H1 (cell line): ENCODE data around the gene CLN5. TPM values are rescaled to one million over a fixed set of nuclear protein-coding genes. Genes with fewer than 3 reads are reported as not detected.

Source experiments
- CTCF ChIA-PET: fragments of 300-600 bp; sonication (Branson Sonifier 250); formaldehyde crosslinking; loops from one replicate; lab custom pipeline; 2021; ENCODE audit not compliant: partially characterized antibody; lab: Charles Lee
- POLR2A ChIA-PET: fragments of 300-600 bp; sonication (Branson Sonifier 250); formaldehyde crosslinking; loops from one replicate; lab custom pipeline; 2021; ENCODE audit warnings: inconsistent platforms; ENCODE audit not compliant: partially characterized antibody; lab: Charles Lee
- DNase-seq, 2 experiments: peaks; one replicate each; pipeline versions ENCODE4 v3.0.0 to v3.0.0-alpha.2; 2010 to 2022; ENCODE audit warnings: low spot score in 2 of 2, low read depth in 1 of 2, mixed read lengths in 1 of 2
- FAIRE-seq: peaks from 2 replicates; lab custom pipeline; 2011; peaks lifted over from hg19 to GRCh38; lab: Jason Lieb, UNC
- H2AFZ ChIP-seq: 2 replicates; pipeline ENCODE4 v1.8.1; 2012; ENCODE audit warnings: low read length, inconsistent platforms
- H2AK5ac ChIP-seq: 2 replicates; pipeline ENCODE4 v1.6.1; 2013; ENCODE audit warnings: low read depth, low read length
- H2BK120ac ChIP-seq: replicated peaks from 2 replicates; pipeline ENCODE3; 2013; ENCODE audit warnings: low read depth, low read length, inconsistent platforms
- H2BK12ac ChIP-seq: 2 replicates; pipeline ENCODE4 v1.6.1; 2013; ENCODE audit warnings: low read depth, low read length
- H2BK15ac ChIP-seq: 2 replicates; pipeline ENCODE4 v1.6.1; 2013; ENCODE audit warnings: low read length
- H2BK20ac ChIP-seq: 2 replicates; pipeline ENCODE4 v1.6.1; 2013; ENCODE audit warnings: low read length
- H2BK5ac ChIP-seq: 2 replicates; pipeline ENCODE4 v1.6.1; 2013; ENCODE audit warnings: low read depth, low read length
- H3K14ac ChIP-seq: 2 replicates; pipeline ENCODE4 v1.6.1; 2013; ENCODE audit warnings: inconsistent platforms; ENCODE audit not compliant: insufficient read length
- H3K18ac ChIP-seq: 2 replicates; pipeline ENCODE4 v1.6.1; 2013; ENCODE audit warnings: low read length; ENCODE audit errors: extremely low read depth
- H3K23ac ChIP-seq: 2 replicates; pipeline ENCODE4 v1.6.1; 2013; ENCODE audit warnings: inconsistent platforms; ENCODE audit not compliant: insufficient read length
- H3K23me2 ChIP-seq: 2 replicates; pipeline ENCODE4 v1.6.1; 2013; ENCODE audit warnings: low read depth, low read length
- H3K27ac ChIP-seq: 2 replicates; pipeline ENCODE4 v1.6.1; 2011; ENCODE audit warnings: low read depth, low read length, inconsistent platforms
- H3K27me3 ChIP-seq, 4 experiments: replicated peaks in 1 of 4; 1 replicate in 1 of 4; 2 replicates in 3 of 4; pipeline versions ENCODE4 v1.6.1 to v1.8.1; 2011 to 2013; ENCODE audit warnings: low read length in 3 of 4, mild to moderate bottlenecking in 3 of 4, inconsistent platforms in 2 of 4, mixed read lengths in 2 of 4, moderate library complexity in 1 of 4; ENCODE audit not compliant: control insufficient read depth in 3 of 4, insufficient read depth in 3 of 4; ENCODE audit errors: extremely low read depth in 1 of 4
- H3K36me3 ChIP-seq, 4 experiments: 2 replicates each; pipeline versions ENCODE4 v1.6.1 to v1.8.1; 2011 to 2013; ENCODE audit warnings: mild to moderate bottlenecking in 4 of 4, low read length in 3 of 4, moderate library complexity in 2 of 4, control low read depth in 1 of 4, inconsistent platforms in 1 of 4; ENCODE audit not compliant: insufficient read depth in 4 of 4, control insufficient read depth in 2 of 4
- H3K4ac ChIP-seq: replicated peaks from 2 replicates; pipeline ENCODE3; 2013; ENCODE audit warnings: low read length, low read depth, mixed read lengths, inconsistent platforms; ENCODE audit not compliant: insufficient read length
- H3K4me1 ChIP-seq, 4 experiments: replicated peaks in 1 of 4; 1 replicate in 1 of 4; 2 replicates in 3 of 4; pipeline versions ENCODE4 v1.6.1 to v1.8.1; 2011 to 2013; ENCODE audit warnings: low read length in 3 of 4, inconsistent platforms in 2 of 4, mixed read lengths in 1 of 4; ENCODE audit not compliant: insufficient read depth in 4 of 4, control insufficient read depth in 3 of 4
- H3K4me2 ChIP-seq, 2 experiments: 2 replicates each; pipeline versions ENCODE4 v1.6.1 to v1.8.1; 2011 to 2013; ENCODE audit warnings: low read depth in 2 of 2, low read length in 2 of 2, control low read depth in 1 of 2, inconsistent platforms in 1 of 2, mild to moderate bottlenecking in 1 of 2; ENCODE audit not compliant: insufficient read depth in 1 of 2
- H3K4me3 ChIP-seq, 4 experiments: fragments of 200-600, 300-600 bp in 1 of 4; sonication (generic), shearing (Covaris generic), sonication (Bioruptor Twin) in 1 of 4; 2 replicates each; pipeline versions ENCODE4 v1.5.1 to v1.8.1; 2011 to 2016; ENCODE audit warnings: low read length in 4 of 4, low read depth in 3 of 4, control low read depth in 2 of 4, inconsistent platforms in 2 of 4, mild to moderate bottlenecking in 2 of 4, mixed read lengths in 1 of 4, moderate library complexity in 1 of 4; ENCODE audit not compliant: insufficient read depth in 2 of 4; ENCODE audit errors: extremely low read depth in 1 of 4
- H3K56ac ChIP-seq: replicated peaks from 2 replicates; pipeline ENCODE3; 2013; ENCODE audit warnings: low read depth, mild to moderate bottlenecking, mixed read lengths, low read length, inconsistent platforms; ENCODE audit not compliant: insufficient read length
- H3K79me1 ChIP-seq: 2 replicates; pipeline ENCODE4 v1.6.1; 2013; ENCODE audit warnings: low read depth, low read length, control low read depth
- H3K79me2 ChIP-seq, 2 experiments: 2 replicates each; pipeline versions ENCODE4 v1.6.1 to v1.8.1; 2012 to 2013; ENCODE audit warnings: low read length in 2 of 2, mild to moderate bottlenecking in 2 of 2, inconsistent platforms in 1 of 2; ENCODE audit not compliant: insufficient read depth in 2 of 2, control insufficient read depth in 1 of 2
- H3K9ac ChIP-seq, 4 experiments: replicated peaks in 1 of 4; 1 replicate in 1 of 4; 2 replicates in 3 of 4; pipeline versions ENCODE4 v1.6.1 to v1.8.1; 2011 to 2013; ENCODE audit warnings: low read depth in 3 of 4, low read length in 3 of 4, control low read depth in 2 of 4, mild to moderate bottlenecking in 2 of 4, moderate library complexity in 2 of 4, inconsistent platforms in 1 of 4; ENCODE audit errors: extremely low read depth in 1 of 4
- H3K9me3 ChIP-seq, 2 experiments: 2 replicates each; pipeline versions ENCODE4 v1.6.1 to v1.8.1; 2012 to 2013; ENCODE audit warnings: mild to moderate bottlenecking in 2 of 2, moderate library complexity in 2 of 2, control low read depth in 1 of 2, inconsistent platforms in 1 of 2, low read depth in 1 of 2, low read length in 1 of 2, mixed read lengths in 1 of 2; ENCODE audit not compliant: insufficient read depth in 2 of 2
- H4K20me1 ChIP-seq, 2 experiments: replicated peaks in 1 of 2; 2 replicates each; pipeline versions ENCODE3 to v1.8.1; 2011 to 2013; ENCODE audit warnings: inconsistent platforms in 2 of 2, low read length in 2 of 2, mild to moderate bottlenecking in 1 of 2; ENCODE audit not compliant: insufficient read depth in 2 of 2, control insufficient read depth in 1 of 2
- H4K5ac ChIP-seq: 2 replicates; pipeline ENCODE4 v1.6.1; 2013; ENCODE audit warnings: low read length, low read depth, mixed read lengths, inconsistent platforms; ENCODE audit not compliant: insufficient read length
- H4K8ac ChIP-seq: 2 replicates; pipeline ENCODE4 v1.8.0; 2013; ENCODE audit warnings: mild to moderate bottlenecking, moderate library complexity, low read length, inconsistent platforms; ENCODE audit not compliant: insufficient read depth; ENCODE audit errors: extremely low read depth
- H4K91ac ChIP-seq: replicated peaks from 2 replicates; pipeline ENCODE3; 2013; ENCODE audit warnings: low read length, mixed read lengths, inconsistent platforms; ENCODE audit not compliant: insufficient read length
- CBX8 ChIP-seq: fragments of 300-800, 300-1000 bp; sonication (generic); IDR thresholded peaks from 2 replicates; pipeline ENCODE4 v1.7.1; 2016; ENCODE audit warnings: low read depth, low read length, borderline replicate concordance
- KDM4A ChIP-seq: IDR thresholded peaks from one replicate; pipeline ENCODE4 v1.7.1; 2012; ENCODE audit warnings: low read depth, mild to moderate bottlenecking, moderate library complexity, low read length, inconsistent platforms; ENCODE audit not compliant: severe bottlenecking
- MAFK ChIP-seq: IDR thresholded peaks from 2 replicates; pipeline ENCODE4 v1.6.1; 2012; ENCODE audit warnings: low read depth, mild to moderate bottlenecking, improper control_type of control experiment, low read length
- NANOG ChIP-seq: IDR thresholded peaks from 2 replicates; pipeline ENCODE4 v1.6.1; 2011; ENCODE audit warnings: low read length, low read depth, mild to moderate bottlenecking, inconsistent platforms; ENCODE audit not compliant: insufficient read depth, poor library complexity, severe bottlenecking
- RFX5 ChIP-seq: IDR thresholded peaks from 2 replicates; pipeline ENCODE4 v1.6.1; 2011; ENCODE audit warnings: low read depth, low read length, improper control_type of control experiment, borderline replicate concordance
- RNF2 ChIP-seq: fragments of 200-900, 300-1000 bp; sonication (generic); IDR thresholded peaks from 2 replicates; pipeline ENCODE4 v1.7.1; 2016; ENCODE audit warnings: borderline replicate concordance, low read depth, mild to moderate bottlenecking, antibody characterized with exemption, low read length; ENCODE audit not compliant: poor library complexity, severe bottlenecking; ENCODE audit errors: missing control alignments
- RXRA ChIP-seq: IDR thresholded peaks from 2 replicates; pipeline ENCODE4 v1.6.1; 2011; ENCODE audit warnings: low read depth, mild to moderate bottlenecking, low read length, moderate library complexity; ENCODE audit not compliant: insufficient read depth
- SIRT6 ChIP-seq: IDR thresholded peaks from one replicate; pipeline ENCODE4 v1.7.1; 2012; ENCODE audit warnings: low read length, inconsistent platforms
- SP4 ChIP-seq: IDR thresholded peaks from 2 replicates; pipeline ENCODE4 v1.6.1; 2012; ENCODE audit warnings: low read length, inconsistent platforms
- SRF ChIP-seq: IDR thresholded peaks from 2 replicates; pipeline ENCODE4 v1.6.1; 2011; ENCODE audit warnings: mild to moderate bottlenecking, low read depth, low read length, moderate library complexity
- SUZ12 ChIP-seq: fragments of 200-600 bp; sonication (generic); IDR thresholded peaks from 2 replicates; pipeline ENCODE4 v1.6.1; 2012; ENCODE audit warnings: mild to moderate bottlenecking, inconsistent platforms, low read length, moderate library complexity, mixed read lengths
- TAF7 ChIP-seq: optimal IDR thresholded peaks from 2 replicates; pipeline ENCODE3; 2011; ENCODE audit warnings: low read depth, mild to moderate bottlenecking, inconsistent platforms, low read length, moderate library complexity, borderline replicate concordance
- YY1 ChIP-seq: IDR thresholded peaks from 2 replicates; pipeline ENCODE4 v1.6.1; 2011; ENCODE audit warnings: low read depth, mild to moderate bottlenecking, low read length
- whole genome bisulfite sequencing, 2 experiments: shearing (Covaris generic) in 1 of 2; methylation state at CpG; one replicate each; pipeline versions ENCODE4 v1.1.6 to v1.1.7; 2013 to 2015; ENCODE audit warnings: low lambda C conversion rate in 2 of 2, mixed read lengths in 2 of 2, inconsistent platforms in 1 of 2, low coverage in 1 of 2, missing lambda C conversion rate in 1 of 2; ENCODE audit not compliant: insufficient replicate concordance in 2 of 2, insufficient coverage in 1 of 2, insufficient read length in 1 of 2; ENCODE audit errors: extremely low coverage in 1 of 2, missing lambda C conversion rate in 1 of 2; 5-methylcytosine and 5-hydroxymethylcytosine counted together
- polyA plus RNA-seq, 7 experiments: library from polyadenylated mRNA; depleted of rRNA in 3 of 7; stranded (reverse) in 5 of 7; unstranded in 2 of 7; fragments of >200 nt in 5 of 7; fragments of 200-250 nt in 2 of 7; gene quantifications; 1 replicate in 5 of 7; 2 replicates in 1 of 7; 4 replicates in 1 of 7; pipeline versions ENCODE4 v1.2.1 to v1.2.3, GENCODE V29; 2011 to 2013; ENCODE audit warnings: missing spikeins in 2 of 7, mixed read lengths in 2 of 7
- total RNA-seq: library from RNA; stranded (reverse); fragmentation: NEBNext Ultra II Directional; extraction: Animal tissue kit (Norgen Biotek cat#: 25700); gene quantifications from 2 replicates; pipeline ENCODE4 v1.2.1, GENCODE V29; 2021
- TF ChIP-seq, protein P1 (sequence below): IDR thresholded peaks from 2 replicates; pipeline ENCODE4 v1.6.1; 2012; ENCODE audit warnings: inconsistent platforms

CLN5 gene
- total and polyA plus RNA-seq, 2 of the 8 experiments (the other 6 are each of a cell fraction or from before 2014, with no cell fraction given): 5.3 to 10.1 TPM

DNA sequence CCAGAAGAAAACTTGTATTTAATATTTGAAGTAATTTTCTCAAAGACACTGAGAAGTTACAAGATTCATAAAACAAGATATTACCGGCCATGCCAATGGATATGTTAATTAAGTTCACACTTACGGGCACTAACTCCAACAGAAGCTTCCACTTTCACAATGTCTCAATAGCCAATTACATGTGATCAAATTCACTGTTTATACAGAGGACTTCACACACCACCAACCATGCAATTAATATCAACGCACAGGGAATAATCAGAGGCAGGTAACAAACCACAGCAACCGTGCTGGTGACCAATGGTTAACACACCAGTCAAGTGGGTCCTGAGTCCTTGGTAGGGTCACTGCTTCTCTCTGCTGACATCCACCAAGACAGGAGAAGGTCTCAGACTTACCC is 49.5 kb upstream of the CLN5 start:
- CTCF ChIA-PET: interaction anchor here (1.4 to 1.7 kb wide), 2 partner anchors 14 to 15 kb away, joined by 3 to 11 read pairs; no protein-coding TSS in a partner anchor
- H3K18ac ChIP-seq: no peak overlapping the region
- TF ChIP-seq RNF2: no peak
- no peak for TF ChIP-seq SP4
- no peak for TF ChIP-seq KDM4A
- no peak for TF ChIP-seq RFX5
- TF ChIP-seq, protein P1, sequence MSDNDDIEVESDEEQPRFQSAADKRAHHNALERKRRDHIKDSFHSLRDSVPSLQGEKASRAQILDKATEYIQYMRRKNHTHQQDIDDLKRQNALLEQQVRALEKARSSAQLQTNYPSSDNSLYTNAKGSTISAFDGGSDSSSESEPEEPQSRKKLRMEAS: no peak
- no peak for TF ChIP-seq NANOG
- TF ChIP-seq CBX8: no peak
- no peak for TF ChIP-seq TAF7
- no peak for TF ChIP-seq SUZ12
- TF ChIP-seq SIRT6: no peak
- no peak for TF ChIP-seq RXRA
- no peak for TF ChIP-seq MAFK
- no peak for TF ChIP-seq SRF
- no peak for TF ChIP-seq YY1

More for the DNA sequence above, 49.5 kb upstream of the CLN5 start:
- Histone ChIP-seq H3K14ac (no peak overlapping the region), H2BK15ac (no peak overlapping the region), H4K20me1 (no peaks in the 10 kb centered on the region), H3K9ac (no peak overlapping the region), H3K27ac (no peak overlapping the region), H3K27me3 (no peaks in the 10 kb centered on the region), H3K56ac (no peak overlapping the region), H2BK20ac (no peak overlapping the region), H3K79me1 (no peaks in the 10 kb centered on the region), H2BK120ac (no peak overlapping the region), H3K23me2 (no peaks in the 10 kb centered on the region), H3K4me3 (no peak overlapping the region), H3K23ac (no peak overlapping the region), H3K36me3 (no peaks in the 10 kb centered on the region; a peak in 1 of 8 replicates), H3K4me2 (no peak overlapping the region), H2AK5ac (no peak overlapping the region), H3K4ac (no peak overlapping the region), H2BK5ac (no peak overlapping the region), H2AFZ (0 out of 2 replicates have a peak overlapping the region, but pooled peaks have one; percentile 5), H2BK12ac (no peak overlapping the region), H4K8ac (no peak overlapping the region), H3K9me3 (no peaks in the 10 kb centered on the region), H4K5ac (no peak overlapping the region), H3K4me1 (no peaks in the 10 kb centered on the region), H3K79me2 (no peaks in the 10 kb centered on the region), H4K91ac (no peak overlapping the region)
- DNase-seq: no peak
- FAIRE-seq: no peak
- POLR2A ChIA-PET: no interaction called here
- WGBS, 2 experiments: 94% methylated on average over 4 of the region's 4 CpGs; no CpG with 5 or more reads in 1 of the 2 experiments
